K562 (cell line): Measurements from ENCODE around the gene BCL6B. TPM values are rescaled to one million over a fixed set of nuclear protein-coding genes. Genes with fewer than 3 reads are reported as not detected.
A peak's percentile ranks its signal among the peaks of the same experiment; 100 is the strongest.

ENCODE experiments used
- ATAC-seq: fragments of 200-7000 bp; cut with Tn5 transposase; 3 replicates; pipeline ENCODE4 v1.9.1; 2020; ENCODE audit warnings: moderate library complexity
- BruUV-seq: library from RNA; stranded (reverse); fragments of 400-500 nt; replicated peaks from 2 replicates; lab custom pipeline; 2021; lab: Mats Ljungman, UMichigan
- CTCF ChIA-PET: fragments of 300-600 bp; formaldehyde crosslinking; extraction: SDS; loops from one replicate; lab custom pipeline; 2021; ENCODE audit warnings: low intra/inter-chr PET ratio; lab: Yijun Ruan, JAX
- POLR2A ChIA-PET: fragments of 300-600, 350-650 bp; sonication (Branson Sonifier 250); formaldehyde crosslinking; extraction: SDS; loops from one replicate; lab custom pipeline; 2021; ENCODE audit warnings: antibody characterized with exemption, inconsistent platforms; lab: Yijun Ruan, JAX
- DNase-seq, 4 experiments: peaks; one replicate each; pipeline versions ENCODE4 v3.0.0 to v3.0.0-alpha.2; 2011 to 2018; ENCODE audit warnings: low spot score in 3 of 4, mixed read lengths in 3 of 4; ENCODE audit errors: extremely low read depth in 1 of 4
- FAIRE-seq: peaks from 2 replicates; lab custom pipeline; 2011; peaks lifted over from hg19 to GRCh38; lab: Jason Lieb, UNC
- H2AFZ ChIP-seq: 2 replicates; pipeline ENCODE4 v1.6.0; 2011; ENCODE audit warnings: low read depth, low read length, control low read depth, inconsistent platforms
- H3K27ac ChIP-seq: fragments of 200-600 bp; 3 replicates; pipeline ENCODE4 v1.8.0; 2011; ENCODE audit warnings: low read depth, mild to moderate bottlenecking, control low read depth, inconsistent platforms, low read length, moderate library complexity, mixed read lengths; ENCODE audit errors: extremely low read depth
- H3K27me3 ChIP-seq, 2 experiments: fragments of 300-600 bp in 1 of 2; 2 replicates in 1 of 2; 3 replicates in 1 of 2; pipeline versions ENCODE4 v1.6.0 to v1.8.0; 2011; ENCODE audit warnings: inconsistent platforms in 2 of 2, low read length in 2 of 2, mild to moderate bottlenecking in 1 of 2, mixed read lengths in 1 of 2, moderate library complexity in 1 of 2; ENCODE audit not compliant: control insufficient read depth in 2 of 2, insufficient read depth in 2 of 2
- H3K36me3 ChIP-seq: fragments of 300-600 bp; 3 replicates; pipeline ENCODE4 v1.8.0; 2011; ENCODE audit warnings: mild to moderate bottlenecking, low read length, inconsistent platforms; ENCODE audit not compliant: control insufficient read depth, insufficient read depth
- H3K4me1 ChIP-seq, 2 experiments: fragments of 200-600 bp in 1 of 2; replicated peaks in 1 of 2; 2 replicates in 1 of 2; 3 replicates in 1 of 2; pipeline versions ENCODE4 v1.5.1 to v1.8.0; 2011; ENCODE audit warnings: inconsistent platforms in 2 of 2, low read length in 2 of 2, mild to moderate bottlenecking in 1 of 2, mixed read lengths in 1 of 2, moderate library complexity in 1 of 2; ENCODE audit not compliant: control insufficient read depth in 2 of 2, insufficient read depth in 2 of 2
- H3K4me2 ChIP-seq: 2 replicates; pipeline ENCODE4 v1.6.1; 2011; ENCODE audit warnings: low read length, control low read depth, inconsistent platforms, mixed read lengths; ENCODE audit not compliant: insufficient read depth
- H3K4me3 ChIP-seq: fragments of 200-600 bp; sonication (generic), shearing (Covaris generic); 2 replicates; pipeline ENCODE4 v1.5.1; 2016; ENCODE audit warnings: control low read depth, inconsistent platforms
- H3K79me2 ChIP-seq: fragments of 200-600 bp; 3 replicates; pipeline ENCODE4 v1.8.0; 2011; ENCODE audit warnings: low read length, inconsistent platforms; ENCODE audit not compliant: control insufficient read depth, insufficient read depth
- H3K9ac ChIP-seq, 2 experiments: 2 replicates each; pipeline versions ENCODE4 v1.6.0 to v1.6.1; 2011; ENCODE audit warnings: low read depth in 2 of 2, low read length in 2 of 2, control low read depth in 1 of 2, inconsistent platforms in 1 of 2, mild to moderate bottlenecking in 1 of 2, mixed read lengths in 1 of 2; ENCODE audit not compliant: insufficient read depth in 1 of 2
- H3K9me1 ChIP-seq: one replicate; pipeline ENCODE4 v1.6.0; 2011; ENCODE audit warnings: inconsistent platforms, mild to moderate bottlenecking, low read length, moderate library complexity; ENCODE audit not compliant: control insufficient read depth, insufficient read depth
- H3K9me3 ChIP-seq: replicated peaks from 2 replicates; pipeline ENCODE4 v1.5.1; 2011; ENCODE audit warnings: low read depth, low read length, inconsistent platforms; ENCODE audit not compliant: control insufficient read depth, insufficient read depth
- H4K20me1 ChIP-seq: replicated peaks from 2 replicates; pipeline ENCODE4 v1.6.1; 2011; ENCODE audit warnings: low read length, inconsistent platforms, mixed read lengths; ENCODE audit not compliant: control insufficient read depth, insufficient read depth
- EGR1 ChIP-seq: fragments of 450-650 bp; conservative IDR thresholded peaks from 2 replicates; pipeline ENCODE4 v1.6.1; 2017; ENCODE audit warnings: mild to moderate bottlenecking
- PHB ChIP-seq: fragments of 250-450 bp; sonication (Bioruptor Pico); IDR thresholded peaks from 2 replicates; pipeline ENCODE4 v1.5.0; 2021
- ZNF184 ChIP-seq: sonication (generic); formaldehyde crosslinking; IDR thresholded peaks from 2 replicates; pipeline ENCODE4 v1.5.0; 2020; ENCODE audit warnings: missing genetic modification reagents
- ZNF253 ChIP-seq: fragments of 250-450 bp; sonication (Bioruptor Pico); conservative IDR thresholded peaks from 2 replicates; pipeline ENCODE4 v1.6.1; 2021; ENCODE audit warnings: mild to moderate bottlenecking
- WGBS: fragments of 100-300 bp; shearing (Covaris generic); methylation state at CpG from one replicate; pipeline ENCODE4 v1.1.6; 2016; ENCODE audit warnings: low coverage, mixed read lengths; ENCODE audit not compliant: insufficient coverage; ENCODE audit errors: missing lambda C conversion rate; 5-methylcytosine and 5-hydroxymethylcytosine counted together
- in situ Hi-C: fragments of 300-500 bp; cut with MboI; formaldehyde crosslinking; loops from 4 replicates; pipeline ENCODE4 v1.15.0; 2018; ENCODE audit warnings: inconsistent platforms, mixed read lengths
- intact Hi-C: fragments of 100-400 bp; cut with micrococcal nuclease; formaldehyde crosslinking; loops from 2 replicates; pipeline ENCODE4 v1.14.2; 2022
- polyA plus RNA-seq, 8 experiments: library from polyadenylated mRNA; depleted of rRNA in 4 of 8; stranded (reverse) in 5 of 8; unstranded in 3 of 8; fragments of >200 nt; fragmentation: Nextera tagmentation in 2 of 8; fragmentation: Illumina TruSeq in 1 of 8; extraction: Ambion mirVana in 2 of 8; extraction: Trizol in 1 of 8; gene quantifications; 2 replicates each; pipeline versions ENCODE4 v1.2.1 to v1.2.3, GENCODE V29; 2011 to 2014; ENCODE audit warnings: inconsistent platforms in 1 of 8, missing spikeins in 1 of 8
- total RNA-seq, 7 experiments: library from RNA; depleted of rRNA in 6 of 7; stranded (reverse); fragments of >200 nt in 6 of 7; fragmentation: Illumina TruSeq in 2 of 7; extraction: Trizol in 2 of 7; gene quantifications; 2 replicates each; pipeline versions ENCODE4 v1.2.1 to v1.2.3, GENCODE V29; 2011 to 2021; ENCODE audit warnings: low replicate concordance in 1 of 7
- TF ChIP-seq, protein P1 (sequence below): fragments of 450-650 bp; IDR thresholded peaks from 2 replicates; pipeline ENCODE4 v1.6.1; 2016

Gene BCL6B
- total and polyA plus RNA-seq, 9 of the 15 experiments (the other 6 are each of a cell fraction or from before 2014, with no cell fraction given): 0.89 to 5.0 (median 3.6) TPM

DNA sequence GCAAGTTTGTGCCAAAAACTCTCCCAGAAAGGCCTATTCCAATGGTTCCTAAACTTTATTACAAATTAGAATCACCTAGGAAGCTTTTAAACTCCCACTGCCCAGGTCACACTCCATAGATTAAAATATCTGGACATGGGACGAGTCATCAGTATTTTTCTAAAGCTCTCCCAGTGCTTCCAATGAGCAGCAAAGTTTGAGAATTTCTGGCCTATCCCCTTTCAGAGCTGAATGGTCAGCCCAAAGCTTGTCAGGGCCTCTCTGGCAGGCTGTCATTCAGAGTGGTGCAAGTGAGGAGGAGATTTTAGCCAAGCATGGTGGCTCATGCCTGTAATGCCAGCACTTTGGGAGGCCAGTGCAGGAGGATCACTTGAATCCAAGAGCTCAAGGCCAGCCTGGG, 2.4 kb downstream of the BCL6B start:
- Histone ChIP-seq H3K9me1 (no peaks in the 10 kb centered on the region), H3K4me1 (peaks cover 38 to 41% of the 10 kb centered on the region in 2 experiments), H3K36me3 (peaks cover 10% of the 10 kb centered on the region; the same call in 2 of the 3 replicates), H3K27me3 (no peaks in the 10 kb centered on the region), H3K79me2 (peaks cover 16% of the 10 kb centered on the region), H3K9ac (peak overlapping the region; percentile 32 to 73; a peak in 3 of 4 replicates), H3K27ac (peak overlapping the region; percentile 62; the same call in 1 of the 3 replicates), H3K4me3 (no peak overlapping the region), H2AFZ (no peak overlapping the region), H3K4me2 (peak overlapping the region; percentile 68; the same call in 1 of the 2 replicates), H4K20me1 (no peaks in the 10 kb centered on the region), H3K9me3 (no peaks in the 10 kb centered on the region)
- POLR2A ChIA-PET: interaction anchor here (1.6 kb wide), 1 partner anchor 11 kb away, joined by 7 read pairs; the partner anchor contains the start of gene SLC16A13
- CTCF ChIA-PET: interaction anchor here (0.6 kb wide), 1 partner anchor 919 kb away, joined by 4 read pairs; no protein-coding TSS in a partner anchor
- FAIRE-seq (no peak), DNase-seq (no peak), ATAC-seq (no peak)
- no TSS peak for BruUV-seq
- 33% methylated on average over 1 of the region's 1 CpG for WGBS
- TF ChIP-seq PHB (CRISPR knock-in tag): no peak
- no peak for TF ChIP-seq ZNF184 (CRISPR knock-in tag)
- no peak for TF ChIP-seq ZNF253 (CRISPR knock-in tag)
- no peak for TF ChIP-seq EGR1
- TF ChIP-seq, protein P1, sequence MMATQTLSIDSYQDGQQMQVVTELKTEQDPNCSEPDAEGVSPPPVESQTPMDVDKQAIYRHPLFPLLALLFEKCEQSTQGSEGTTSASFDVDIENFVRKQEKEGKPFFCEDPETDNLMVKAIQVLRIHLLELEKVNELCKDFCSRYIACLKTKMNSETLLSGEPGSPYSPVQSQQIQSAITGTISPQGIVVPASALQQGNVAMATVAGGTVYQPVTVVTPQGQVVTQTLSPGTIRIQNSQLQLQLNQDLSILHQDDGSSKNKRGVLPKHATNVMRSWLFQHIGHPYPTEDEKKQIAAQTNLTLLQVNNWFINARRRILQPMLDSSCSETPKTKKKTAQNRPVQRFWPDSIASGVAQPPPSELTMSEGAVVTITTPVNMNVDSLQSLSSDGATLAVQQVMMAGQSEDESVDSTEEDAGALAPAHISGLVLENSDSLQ: peak; percentile 7; the same call in 1 of the 2 replicates
- in situ Hi-C loops (loop anchor here (25.0 kb wide), 1 partner anchor 537 kb away; the partner anchor contains the start of genes SENP3 and TNFSF13), intact Hi-C loops (no loop called here)
